Measurements from ENCODE around the gene FAM114A1.
"Not testable (repeated sequence)": the region's sequence is repeated elsewhere in the genome, so short reads cannot be mapped to it uniquely, and the experiment has no call there.

FAM114A1 gene

GRCh38 chr4:38957261-38957815, 89.7 kb downstream of the FAM114A1 start:
- H2AFZ ChIP-seq (ENCODE audit: low read length), result no peak overlapping the region
- no peaks in the 10 kb centered on the region for H3K9me3 ChIP-seq (ENCODE audit: insufficient read depth, low read depth, low read length)
- H3K9me2 ChIP-seq (replicated peaks; ENCODE audit: low read depth, low read length), result no peaks in the 10 kb centered on the region
- H3K36me3 ChIP-seq (ENCODE audit: insufficient read depth, low read length), result no peaks in the 10 kb centered on the region
- H3K4me3 ChIP-seq (ENCODE audit: low read length, poor library complexity, severe bottlenecking), result no peak overlapping the region
- H4K20me1 ChIP-seq (ENCODE audit: insufficient read depth, low read length, poor library complexity, severe bottlenecking), result no peaks in the 10 kb centered on the region
- no peak for TF ChIP-seq EZH2phosphoT487 (IDR thresholded peaks at IDR 0.05; ENCODE audit: borderline replicate concordance)
- TF ChIP-seq, protein P1, sequence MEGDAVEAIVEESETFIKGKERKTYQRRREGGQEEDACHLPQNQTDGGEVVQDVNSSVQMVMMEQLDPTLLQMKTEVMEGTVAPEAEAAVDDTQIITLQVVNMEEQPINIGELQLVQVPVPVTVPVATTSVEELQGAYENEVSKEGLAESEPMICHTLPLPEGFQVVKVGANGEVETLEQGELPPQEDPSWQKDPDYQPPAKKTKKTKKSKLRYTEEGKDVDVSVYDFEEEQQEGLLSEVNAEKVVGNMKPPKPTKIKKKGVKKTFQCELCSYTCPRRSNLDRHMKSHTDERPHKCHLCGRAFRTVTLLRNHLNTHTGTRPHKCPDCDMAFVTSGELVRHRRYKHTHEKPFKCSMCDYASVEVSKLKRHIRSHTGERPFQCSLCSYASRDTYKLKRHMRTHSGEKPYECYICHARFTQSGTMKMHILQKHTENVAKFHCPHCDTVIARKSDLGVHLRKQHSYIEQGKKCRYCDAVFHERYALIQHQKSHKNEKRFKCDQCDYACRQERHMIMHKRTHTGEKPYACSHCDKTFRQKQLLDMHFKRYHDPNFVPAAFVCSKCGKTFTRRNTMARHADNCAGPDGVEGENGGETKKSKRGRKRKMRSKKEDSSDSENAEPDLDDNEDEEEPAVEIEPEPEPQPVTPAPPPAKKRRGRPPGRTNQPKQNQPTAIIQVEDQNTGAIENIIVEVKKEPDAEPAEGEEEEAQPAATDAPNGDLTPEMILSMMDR (conservative IDR thresholded peaks at IDR 0.05; ENCODE audit: low read length), result no peak
- H3K9ac ChIP-seq (ENCODE audit: low read depth, low read length, poor library complexity, severe bottlenecking), result peak overlapping the region; percentile 8
- H3F3A ChIP-seq (ENCODE audit: low read depth), result 0 out of 2 replicates have a peak, but pooled peaks cover 4% of the 10 kb centered on the region
- no peaks in the 10 kb centered on the region for H3K27me3 ChIP-seq (ENCODE audit: insufficient read depth, low read length, poor library complexity, severe bottlenecking)
- H3K79me2 ChIP-seq (ENCODE audit: insufficient read depth, low read length), result no peaks in the 10 kb centered on the region
- H3K4me2 ChIP-seq (ENCODE audit: low read depth, low read length, poor library complexity, severe bottlenecking), result no peak overlapping the region
- H3K4me1 ChIP-seq (ENCODE audit: insufficient read depth, low read length, poor library complexity, severe bottlenecking), result peaks cover 23% of the 10 kb centered on the region

- Histone ChIP-seq H3K4me1 (ENCODE audit: insufficient read depth, low read length, poor library complexity, severe bottlenecking) (peaks cover 23% of the 10 kb centered on the region), H3K9me3 (ENCODE audit: insufficient read depth, low read depth, low read length) (no peaks in the 10 kb centered on the region), H3K36me3 (ENCODE audit: insufficient read depth, low read length) (no peaks in the 10 kb centered on the region), H3K4me2 (ENCODE audit: low read depth, low read length, poor library complexity, severe bottlenecking) (peak overlapping the region; percentile 19), H3K79me2 (ENCODE audit: insufficient read depth, low read length) (no peaks in the 10 kb centered on the region), H2AFZ (ENCODE audit: low read length) (no peak overlapping the region), H3F3A (ENCODE audit: low read depth) (0 out of 2 replicates have a peak, but pooled peaks cover 4% of the 10 kb centered on the region), H4K20me1 (ENCODE audit: insufficient read depth, low read length, poor library complexity, severe bottlenecking) (no peaks in the 10 kb centered on the region), H3K4me3 (ENCODE audit: low read length, poor library complexity, severe bottlenecking) (peak overlapping the region; percentile 9), H3K27me3 (ENCODE audit: insufficient read depth, low read length, poor library complexity, severe bottlenecking) (no peaks in the 10 kb centered on the region), H3K9me2 (replicated peaks; ENCODE audit: low read depth, low read length) (no peaks in the 10 kb centered on the region), H3K9ac (ENCODE audit: low read depth, low read length, poor library complexity, severe bottlenecking) (peak overlapping the region; percentile 8)
- TF ChIP-seq, protein P1 (conservative IDR thresholded peaks at IDR 0.05; ENCODE audit: low read length), result no peak
- TF ChIP-seq EZH2phosphoT487 (IDR thresholded peaks at IDR 0.05; ENCODE audit: borderline replicate concordance), result no peak
These were observed 90.3 kb downstream of the FAM114A1 start for GRCh38 chr4:38957893-38958292.

- Histone ChIP-seq H2AFZ (ENCODE audit: low read length) (no peak overlapping the region), H3K36me3 (ENCODE audit: insufficient read depth, low read length) (no peaks in the 10 kb centered on the region), H3K9me3 (ENCODE audit: insufficient read depth, low read depth, low read length) (no peaks in the 10 kb centered on the region), H3K4me2 (ENCODE audit: low read depth, low read length, poor library complexity, severe bottlenecking) (peak overlapping the region; percentile 32), H3F3A (ENCODE audit: low read depth) (0 out of 2 replicates have a peak, but pooled peaks cover 4% of the 10 kb centered on the region), H3K79me2 (ENCODE audit: insufficient read depth, low read length) (no peaks in the 10 kb centered on the region), H3K4me1 (ENCODE audit: insufficient read depth, low read length, poor library complexity, severe bottlenecking) (peaks cover 23% of the 10 kb centered on the region), H3K9me2 (replicated peaks; ENCODE audit: low read depth, low read length) (no peaks in the 10 kb centered on the region), H3K4me3 (ENCODE audit: low read length, poor library complexity, severe bottlenecking) (peak overlapping the region; percentile 9), H3K27me3 (ENCODE audit: insufficient read depth, low read length, poor library complexity, severe bottlenecking) (no peaks in the 10 kb centered on the region), H4K20me1 (ENCODE audit: insufficient read depth, low read length, poor library complexity, severe bottlenecking) (no peaks in the 10 kb centered on the region), H3K9ac (ENCODE audit: low read depth, low read length, poor library complexity, severe bottlenecking) (peak overlapping the region; percentile 33)
- TF ChIP-seq EZH2phosphoT487 (IDR thresholded peaks at IDR 0.05; ENCODE audit: borderline replicate concordance), result no peak
- TF ChIP-seq, protein P1 (conservative IDR thresholded peaks at IDR 0.05; ENCODE audit: low read length), result peak; percentile 36
These were observed 91.0 kb downstream of the FAM114A1 start for GRCh38 chr4:38958453-38959190.

GRCh38 chr4:38959248-38959647, 91.6 kb downstream of the FAM114A1 start:
- H3K9me2 ChIP-seq (replicated peaks; ENCODE audit: low read depth, low read length); H3K79me2 ChIP-seq (ENCODE audit: insufficient read depth, low read length); H3K27me3 ChIP-seq (ENCODE audit: insufficient read depth, low read length, poor library complexity, severe bottlenecking); H3K36me3 ChIP-seq (ENCODE audit: insufficient read depth, low read length); H3F3A ChIP-seq (ENCODE audit: low read depth); H2AFZ ChIP-seq (ENCODE audit: low read length); H3K9me3 ChIP-seq (ENCODE audit: insufficient read depth, low read depth, low read length); H4K20me1 ChIP-seq (ENCODE audit: insufficient read depth, low read length, poor library complexity, severe bottlenecking): not testable (repeated sequence)
- H3K4me3 ChIP-seq (ENCODE audit: low read length, poor library complexity, severe bottlenecking), result peak overlapping the region; percentile 1
- H3K4me2 ChIP-seq (ENCODE audit: low read depth, low read length, poor library complexity, severe bottlenecking), result peak overlapping the region; percentile 32
- H3K9ac ChIP-seq (ENCODE audit: low read depth, low read length, poor library complexity, severe bottlenecking), result peak overlapping the region; percentile 33
- H3K4me1 ChIP-seq (ENCODE audit: insufficient read depth, low read length, poor library complexity, severe bottlenecking), result peaks cover 23% of the 10 kb centered on the region
